ENCODE data around the gene GSE1.

GSE1 gene

GRCh38 chr16:85661740-85662481 lies 48.8 kb downstream of the GSE1 start:
- no peak for DNase-seq (ENCODE audit: low read depth)

DNA sequence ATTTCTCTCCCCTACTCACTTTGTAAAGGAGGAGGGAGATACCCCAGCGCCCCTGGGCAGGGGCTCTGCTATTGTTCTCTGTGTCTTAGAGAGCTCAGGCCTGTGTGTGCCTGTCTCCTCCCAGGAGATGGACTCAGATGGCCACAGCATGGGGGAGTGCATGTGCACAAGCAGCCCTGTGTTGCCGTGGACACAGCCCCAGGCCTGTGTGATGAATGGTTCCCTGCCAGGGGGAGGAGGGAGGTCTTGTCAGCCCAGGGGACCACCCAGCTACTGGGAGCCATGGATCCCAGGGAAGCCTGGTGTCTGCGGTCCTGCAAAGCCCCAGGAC lies 49.3 kb downstream of the GSE1 start:
- no peak for DNase-seq (ENCODE audit: low read depth)

DNA sequence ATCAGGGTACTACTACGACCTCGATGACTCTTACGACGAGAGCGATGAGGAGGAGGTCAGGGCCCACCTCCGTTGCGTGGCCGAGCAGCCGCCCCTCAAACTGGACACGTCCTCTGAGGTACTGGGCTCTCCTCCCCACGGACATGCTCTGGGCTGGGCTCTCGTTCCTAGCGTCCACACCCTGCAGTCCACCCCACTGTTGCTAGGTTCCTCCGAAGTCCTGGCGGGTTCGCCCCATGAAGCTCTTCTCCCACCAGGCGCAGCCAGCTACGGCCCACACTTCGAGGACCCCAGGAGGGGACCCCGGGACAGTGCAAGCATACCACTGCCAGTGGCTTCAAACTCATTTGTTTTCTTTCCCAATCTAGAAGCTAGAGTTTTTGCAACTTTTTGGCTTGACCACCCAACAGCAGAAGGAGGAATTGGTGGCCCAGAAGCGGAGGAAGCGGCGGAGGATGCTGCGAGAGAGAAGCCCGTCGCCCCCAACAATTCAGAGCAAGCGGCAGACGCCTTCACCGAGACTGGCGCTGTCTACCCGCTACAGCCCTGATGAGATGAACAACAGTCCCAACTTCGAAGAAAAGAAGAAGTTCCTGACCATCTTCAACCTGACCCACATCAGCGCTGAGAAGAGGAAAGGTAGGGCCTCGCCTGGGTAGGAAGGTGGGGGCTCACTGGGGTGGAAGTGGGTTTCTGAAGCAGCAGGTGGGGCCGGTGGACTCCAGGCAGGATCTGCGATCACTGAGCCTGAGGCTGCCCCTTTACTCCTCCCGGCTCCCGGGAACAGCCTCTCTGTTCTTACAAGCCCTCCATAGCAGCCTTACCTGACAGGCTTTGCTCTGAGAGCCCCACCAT lies 50.1 kb downstream of the GSE1 start:
- DNase-seq (ENCODE audit: low read depth) = no peak

GRCh38 chr16:85663891-85664321 lies 50.8 kb downstream of the GSE1 start:
- DNase-seq (ENCODE audit: low read depth) = no peak

- no peak for DNase-seq (ENCODE audit: low read depth)
Measured at GRCh38 chr16:85664580-85665372, 51.7 kb downstream of the GSE1 start.

DNA sequence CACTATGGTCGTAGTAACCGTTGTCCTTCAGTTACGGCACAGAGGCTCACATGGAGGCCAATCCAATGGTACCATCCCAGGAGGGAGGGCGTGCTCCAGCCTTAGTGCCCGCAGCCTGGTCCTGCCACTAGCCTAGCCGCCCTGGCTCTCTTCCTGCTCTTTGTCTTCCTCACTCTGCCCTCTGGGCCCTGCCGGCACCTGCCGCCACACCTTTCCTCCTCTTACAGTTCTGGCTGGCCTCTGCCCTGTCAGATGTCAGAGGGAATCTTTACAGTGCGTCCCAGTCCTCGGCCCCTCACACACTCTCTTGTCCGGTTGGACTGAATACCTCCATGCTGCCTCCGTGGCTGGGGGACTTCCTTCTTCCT lies 52.2 kb downstream of the GSE1 start:
- no peak for DNase-seq (ENCODE audit: low read depth)

- DNase-seq (ENCODE audit: low read depth) = no peak
Measured at GRCh38 chr16:85665929-85666328, 52.8 kb downstream of the GSE1 start.

- DNase-seq (ENCODE audit: low read depth) = no peak
Measured at GRCh38 chr16:85667261-85667660, 54.1 kb downstream of the GSE1 start.

GRCh38 chr16:85667841-85668413 lies 54.8 kb downstream of the GSE1 start:
- DNase-seq (ENCODE audit: low read depth) = no peak

DNA sequence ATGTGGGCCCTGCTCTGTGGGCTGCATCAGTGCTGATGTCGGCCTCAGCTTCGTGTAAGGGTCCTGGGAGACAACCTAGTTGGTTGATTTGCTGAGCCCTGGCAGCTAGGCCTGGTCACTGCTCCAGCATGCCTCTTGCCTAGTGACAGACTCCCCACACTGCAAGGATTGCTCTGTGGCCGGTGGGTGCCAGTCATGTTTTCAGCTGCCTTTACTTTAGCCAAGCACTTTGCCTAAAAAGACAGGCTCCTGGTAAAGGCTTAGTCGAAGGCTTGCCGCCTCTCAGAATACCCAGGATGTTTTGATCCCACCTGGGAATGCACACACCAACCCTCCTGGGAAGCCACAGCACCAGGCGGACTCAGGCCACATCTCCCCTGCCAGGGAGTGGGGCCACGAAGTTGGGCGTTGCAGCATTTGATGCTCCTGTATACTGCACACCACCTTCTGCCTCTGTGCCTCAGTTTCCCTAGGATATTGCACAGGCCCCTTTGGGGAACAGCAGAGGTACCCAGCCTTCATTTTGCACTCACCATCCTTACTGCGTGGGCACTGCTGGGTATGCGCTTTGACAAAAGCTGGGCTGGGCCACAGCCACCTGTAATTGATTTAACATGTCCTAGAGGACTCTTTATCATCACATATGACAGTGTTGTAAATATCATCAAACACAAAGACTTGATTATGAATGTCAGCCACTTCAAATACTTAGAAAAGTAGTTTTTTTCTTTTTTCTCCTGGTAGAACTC lies 55.7 kb downstream of the GSE1 start:
- no peak for DNase-seq (ENCODE audit: low read depth)

DNA sequence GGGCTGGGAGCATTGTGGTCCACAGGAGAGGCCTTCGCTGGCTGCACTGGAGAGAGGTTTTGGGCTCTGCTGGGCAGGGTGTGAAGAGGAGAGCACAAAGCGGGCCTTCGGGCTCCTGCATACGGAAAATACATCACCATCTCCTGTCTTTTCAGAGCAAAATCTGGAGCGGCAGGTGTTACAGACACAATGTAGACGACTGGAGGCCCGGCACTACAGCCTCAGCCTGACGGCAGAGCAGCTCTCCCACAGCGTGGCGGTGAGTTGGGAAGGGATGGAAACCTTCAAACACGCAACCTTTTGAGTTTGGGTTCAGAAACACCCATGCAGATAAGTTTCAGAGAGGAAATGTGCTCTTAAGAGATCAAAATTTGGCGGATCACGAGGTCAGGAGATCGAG lies 57.7 kb downstream of the GSE1 start:
- DNase-seq (ENCODE audit: low read depth) = no peak

- no peak for DNase-seq (ENCODE audit: low read depth)
Measured at GRCh38 chr16:85673529-85674417, 60.7 kb downstream of the GSE1 start.

- DNase-seq (ENCODE audit: low read depth) = no peak
Measured at GRCh38 chr16:85674418-85674755, 61.3 kb downstream of the GSE1 start.

DNA sequence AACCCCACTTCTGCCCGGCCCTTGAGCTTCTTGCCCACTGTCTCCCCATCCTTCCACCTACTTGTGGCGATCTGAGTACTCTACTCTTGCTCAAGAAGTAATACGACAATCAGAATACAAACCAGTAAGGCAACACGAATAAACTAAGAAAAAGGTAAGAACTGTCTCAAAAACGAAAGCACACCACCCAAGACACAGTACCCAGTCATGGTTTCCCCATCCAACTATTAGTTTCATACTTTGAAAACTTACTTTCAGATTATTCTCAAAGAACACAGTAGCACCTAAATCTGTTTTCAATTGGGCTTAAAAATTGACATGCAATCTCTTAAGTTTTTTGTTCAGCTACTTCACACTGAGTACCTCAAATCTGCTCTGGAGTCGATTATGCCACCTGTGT lies 61.7 kb downstream of the GSE1 start:
- DNase-seq (ENCODE audit: low read depth) = no peak

DNA sequence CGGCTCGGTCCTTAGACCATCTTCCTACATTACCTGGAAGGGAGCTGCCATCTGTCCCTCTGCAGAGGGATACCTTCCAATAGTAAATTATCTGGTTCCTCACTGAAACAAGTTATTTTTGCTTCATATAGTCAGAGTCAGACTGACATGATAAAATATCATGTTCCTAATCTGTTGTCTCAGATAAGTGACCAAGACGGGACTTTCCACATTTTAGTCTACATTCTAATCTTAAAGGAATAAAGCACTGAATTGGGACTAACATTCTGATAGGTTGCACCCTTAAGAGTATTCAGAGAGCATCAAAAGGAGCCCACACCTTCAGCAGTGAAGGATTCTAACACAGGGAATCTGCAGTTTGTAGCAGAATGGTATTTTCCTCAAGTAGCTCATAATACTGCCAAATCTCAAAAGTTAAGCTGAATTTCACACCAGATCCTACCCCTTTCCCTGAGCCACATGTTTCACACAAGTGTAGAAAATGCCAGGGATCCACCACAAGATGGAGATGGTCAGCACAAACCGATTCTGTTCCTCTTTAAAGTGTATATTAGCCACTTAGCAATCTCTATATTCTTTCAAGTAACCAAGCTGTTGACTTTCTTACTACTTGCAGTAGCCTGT lies 62.2 kb downstream of the GSE1 start:
- no peak for DNase-seq (ENCODE audit: low read depth)

DNA sequence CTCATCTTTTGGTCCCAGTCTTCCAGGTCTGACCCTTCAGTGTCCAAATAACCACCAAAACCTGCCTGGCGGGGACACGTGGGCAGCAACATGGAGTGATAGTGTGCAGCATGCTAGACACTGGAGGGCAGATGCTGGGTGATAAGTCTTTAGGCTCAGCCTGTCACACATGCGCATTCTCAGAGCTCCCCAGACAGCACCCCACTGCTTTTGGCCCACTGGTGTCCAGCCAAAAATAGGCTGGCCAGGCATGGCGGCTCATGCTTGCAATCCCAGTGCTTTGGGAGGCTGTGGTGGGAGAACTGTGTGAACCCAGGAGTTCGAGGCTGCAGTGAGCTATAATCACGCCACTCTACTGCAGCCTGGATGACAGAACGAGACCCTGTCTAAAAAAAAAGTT lies 63.3 kb downstream of the GSE1 start:
- no peak for DNase-seq (ENCODE audit: low read depth)

DNA sequence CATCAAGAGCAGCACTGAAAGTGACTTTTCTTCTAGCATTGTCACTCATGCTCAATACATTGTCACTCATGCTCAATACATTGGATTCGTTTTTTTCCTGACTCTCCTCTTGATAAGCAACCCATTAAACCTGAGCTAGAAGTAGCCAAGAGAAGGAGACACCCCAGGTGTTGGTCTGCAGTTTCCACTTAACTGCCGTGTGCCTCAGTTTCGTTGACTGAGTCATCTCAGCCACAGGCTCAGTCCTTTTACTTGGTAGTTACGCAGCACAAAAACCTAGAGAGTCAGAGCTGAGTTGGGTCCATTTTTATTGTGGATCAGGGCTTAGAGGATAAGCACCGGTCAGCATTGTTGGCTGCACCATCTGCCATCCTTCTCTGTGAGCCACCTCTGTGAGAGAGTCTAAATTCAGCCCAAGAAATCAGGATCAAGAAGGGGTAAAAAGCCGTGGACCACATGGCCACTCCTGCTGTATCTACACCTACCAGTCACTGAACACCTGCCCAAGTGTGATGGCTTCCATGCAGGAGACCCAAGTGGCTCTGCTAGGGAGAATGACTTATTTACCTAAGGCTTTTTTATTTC lies 64.4 kb downstream of the GSE1 start:
- DNase-seq (ENCODE audit: low read depth) = no peak

GRCh38 chr16:85678016-85678415 lies 64.9 kb downstream of the GSE1 start:
- DNase-seq (ENCODE audit: low read depth) = no peak

DNA sequence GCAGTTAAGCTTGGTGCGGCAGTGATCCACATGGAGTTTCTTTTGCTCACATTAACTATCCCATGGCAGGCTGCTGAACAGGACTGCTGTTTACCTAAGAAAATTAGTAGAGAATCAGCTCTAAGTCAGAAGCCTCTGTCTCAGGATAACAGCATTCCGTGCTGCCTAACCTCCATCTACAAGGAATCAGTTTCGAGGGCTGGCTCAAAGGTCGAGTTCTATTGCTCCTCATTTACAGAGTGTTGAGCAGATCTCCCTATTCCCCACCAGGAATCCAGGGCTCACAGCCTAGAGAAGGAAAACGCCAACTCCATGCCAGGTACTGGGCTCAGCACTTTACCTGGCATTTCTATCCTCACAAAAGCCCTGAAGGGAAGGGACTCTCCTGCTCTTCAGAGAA lies 65.7 kb downstream of the GSE1 start:
- no peak for DNase-seq (ENCODE audit: low read depth)

DNA sequence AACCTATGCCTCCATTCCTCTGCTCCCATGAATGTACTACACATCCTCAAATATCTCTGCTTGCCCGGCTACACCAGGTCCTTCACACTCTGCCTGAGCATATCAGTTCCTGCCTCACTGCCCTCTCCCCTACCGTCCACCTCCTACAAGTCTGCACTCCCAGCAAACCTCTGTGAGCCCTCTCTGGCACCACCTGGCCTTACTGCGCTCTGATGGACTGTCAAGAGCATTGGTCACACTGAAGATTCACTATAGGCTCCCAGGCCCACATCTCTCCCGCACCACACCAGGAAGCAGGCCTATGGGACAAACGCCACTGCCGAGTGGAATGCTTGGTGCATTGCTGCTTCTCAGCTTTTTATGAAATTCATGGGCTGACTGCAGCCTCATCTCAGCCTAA lies 66.7 kb downstream of the GSE1 start:
- DNase-seq (ENCODE audit: low read depth) = no peak

Measured in stimulated activated CD8-positive, alpha-beta memory T cell treated with anti-CD3 and anti-CD28 coated beads, Interleukin-15, amount 100 ng/mL, for 24 hours (primary cell).